ENCODE measurements around the gene KCNA2.

- TF ChIP-seq EZH2 (IDR thresholded peaks at IDR 0.05; ENCODE audit: borderline replicate concordance, insufficient read depth, low read depth, low read length, poor library complexity, severe bottlenecking) = no peak
- no peak for TF ChIP-seq CTCF (IDR thresholded peaks at IDR 0.05)
Measured at GRCh38 chr1:110570307-110570706, 35.9 kb downstream of the KCNA2 start.

Measured in B cell (primary cell).